ENCODE measurements around the gene PPP3R2.

Gene PPP3R2, protein sequence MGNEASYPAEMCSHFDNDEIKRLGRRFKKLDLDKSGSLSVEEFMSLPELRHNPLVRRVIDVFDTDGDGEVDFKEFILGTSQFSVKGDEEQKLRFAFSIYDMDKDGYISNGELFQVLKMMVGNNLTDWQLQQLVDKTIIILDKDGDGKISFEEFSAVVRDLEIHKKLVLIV

DNA sequence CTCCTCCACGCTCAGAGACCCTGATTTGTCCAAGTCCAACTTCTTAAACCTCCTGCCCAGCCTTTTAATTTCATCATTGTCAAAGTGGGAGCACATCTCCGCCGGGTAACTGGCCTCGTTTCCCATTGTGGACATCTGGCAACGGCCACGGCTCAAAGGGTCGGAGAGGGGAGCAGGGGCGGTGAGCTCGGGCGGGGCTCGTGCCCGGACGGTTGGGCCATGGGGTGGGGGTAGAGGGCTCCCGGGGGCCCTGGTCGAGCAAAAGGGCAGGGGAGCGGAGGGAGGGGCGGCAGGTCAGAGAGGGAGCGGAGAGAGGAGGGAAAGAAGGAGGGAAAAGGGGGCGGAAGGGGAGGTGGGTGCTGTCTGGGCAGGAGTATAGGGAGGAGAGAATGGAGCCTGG lies at the start of gene PPP3R2:
TSS of gene PPP3R2 (minus strand) at position 174 of the 400 bp plus-strand sequence. CDS start at position 126, 48 bp downstream.
- DNase-seq (ENCODE audit: low spot score) = no peak

DNA sequence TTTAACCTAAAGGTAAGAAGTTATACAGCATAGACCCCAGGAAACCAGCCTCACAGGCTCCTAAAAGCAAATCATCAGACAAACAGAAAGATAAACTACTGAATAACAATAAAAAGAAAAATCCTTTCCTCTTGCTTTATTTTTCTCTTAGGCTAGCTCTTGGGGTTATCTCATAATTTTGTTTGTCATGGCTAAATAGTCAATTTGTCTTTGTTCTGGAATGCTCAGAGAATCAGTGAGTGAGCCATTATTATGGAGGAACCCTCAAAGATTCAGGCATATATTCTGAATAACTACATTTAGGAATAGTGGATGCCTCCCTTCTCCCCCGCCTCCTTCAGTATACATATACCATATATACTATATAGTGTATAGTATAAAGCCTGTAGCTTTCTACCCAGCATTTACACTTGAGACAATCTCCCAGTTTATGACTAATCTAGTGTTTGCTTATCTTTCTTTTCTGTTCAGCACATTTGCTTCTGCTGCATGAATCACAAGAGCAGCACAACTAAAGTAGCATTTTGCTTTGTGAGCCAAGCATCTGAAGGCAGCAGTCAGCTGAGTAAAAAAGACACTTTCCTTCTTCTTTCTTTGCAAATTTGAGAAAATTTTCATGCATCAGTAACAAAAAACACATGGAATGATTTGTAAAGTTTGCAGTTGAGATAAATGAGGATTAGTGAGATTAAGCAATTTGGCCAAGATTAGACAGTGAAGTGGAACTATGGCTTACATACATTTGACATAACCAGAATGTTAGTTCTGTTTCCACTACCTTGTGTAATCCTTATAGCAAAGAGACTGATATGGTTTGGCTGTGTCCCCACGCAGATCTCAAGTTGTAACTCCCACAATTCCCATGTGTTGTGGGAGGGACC lies 45.3 kb upstream of the PPP3R2 start:
- no peak for DNase-seq (ENCODE audit: low spot score)

DNA sequence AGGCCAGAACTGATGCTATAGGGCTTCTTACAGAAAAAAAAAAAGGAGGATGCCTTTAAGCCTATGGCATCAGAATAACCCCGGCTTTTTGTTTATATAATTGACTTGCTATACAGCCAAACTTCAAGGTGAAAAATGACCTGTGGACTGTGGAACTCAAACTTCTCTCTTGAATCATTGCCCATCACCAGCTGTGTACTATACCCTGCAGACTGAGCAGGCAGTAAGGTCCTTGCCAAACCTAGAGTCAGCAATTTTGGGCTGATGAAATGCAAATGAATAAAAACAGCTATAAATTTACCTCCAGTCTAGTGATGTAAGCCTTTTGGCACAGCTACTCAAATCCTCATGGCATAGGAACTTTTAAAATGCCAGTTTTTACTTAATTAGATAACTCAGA lies 44.5 kb upstream of the PPP3R2 start:
- DNase-seq (ENCODE audit: low spot score) = no peak

DNA sequence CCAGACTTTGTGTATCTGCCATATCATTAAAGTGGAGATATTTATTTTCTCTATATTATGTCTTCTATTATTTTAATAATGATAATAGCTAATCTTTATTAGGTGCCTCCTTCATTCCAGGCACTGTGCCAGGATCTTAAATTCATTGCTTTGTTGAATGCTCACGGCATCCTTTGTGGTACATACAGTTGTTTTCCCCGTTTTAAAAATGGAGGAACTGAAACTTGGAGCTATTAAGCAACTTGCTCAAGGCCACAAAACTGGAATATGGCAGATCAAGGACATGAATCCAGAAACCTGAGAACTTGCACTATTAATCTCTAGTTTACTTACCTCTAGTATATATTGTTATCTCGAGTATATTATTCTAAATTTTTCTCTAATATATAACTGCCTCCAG lies 41.5 kb upstream of the PPP3R2 start:
- no peak for DNase-seq (ENCODE audit: low spot score)

DNA sequence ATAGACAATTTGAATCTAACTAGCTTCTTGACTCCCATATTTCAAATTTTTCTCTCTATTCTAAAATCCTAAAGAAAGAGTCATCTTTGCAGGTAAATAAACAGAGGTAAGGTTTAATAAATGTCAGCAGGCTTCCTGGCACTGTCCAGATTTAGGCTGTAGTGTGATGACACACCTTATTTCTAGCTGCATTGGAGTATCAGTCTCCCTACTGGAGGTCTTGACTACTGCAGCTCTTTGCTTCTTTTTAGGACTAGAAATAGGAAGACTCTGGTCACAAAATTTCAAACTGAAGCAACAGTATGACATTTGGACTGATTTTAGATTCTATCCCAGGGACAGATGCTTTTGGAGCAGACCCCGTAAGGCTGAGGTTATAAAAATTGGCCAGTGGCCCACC lies 40.7 kb upstream of the PPP3R2 start:
- no peak for DNase-seq (ENCODE audit: low spot score)

DNA sequence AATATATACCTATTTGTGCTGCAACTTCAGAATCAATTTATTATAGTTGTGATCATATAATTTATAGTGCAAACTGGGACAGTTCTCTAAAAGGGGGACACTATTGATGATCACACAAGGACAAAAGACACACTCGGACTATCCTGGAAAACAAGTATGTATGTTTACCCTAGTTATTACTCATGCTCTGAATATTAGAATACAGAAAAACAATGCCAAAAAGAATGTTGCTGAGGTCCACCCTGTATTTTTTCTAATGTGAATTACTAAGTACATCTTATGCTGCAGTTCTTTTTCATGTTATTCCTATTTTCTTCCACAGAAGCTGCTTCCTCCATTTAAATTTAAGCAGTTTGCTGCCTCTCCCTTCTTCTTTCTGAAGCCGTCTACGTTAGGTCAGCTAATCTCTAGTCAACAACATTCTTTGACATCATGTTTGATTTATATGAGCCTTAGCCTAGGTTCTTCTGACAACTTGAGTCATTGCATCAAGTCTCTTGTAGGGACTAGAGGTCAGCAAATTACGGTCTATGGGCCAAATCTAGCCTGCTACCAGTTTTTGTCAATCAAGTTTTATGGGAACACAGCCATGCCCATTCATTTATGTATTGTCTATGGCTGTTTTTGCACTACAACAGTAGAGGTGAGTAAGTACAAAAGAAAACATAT lies 40.1 kb upstream of the PPP3R2 start:
- no peak for DNase-seq (ENCODE audit: low spot score)

DNA sequence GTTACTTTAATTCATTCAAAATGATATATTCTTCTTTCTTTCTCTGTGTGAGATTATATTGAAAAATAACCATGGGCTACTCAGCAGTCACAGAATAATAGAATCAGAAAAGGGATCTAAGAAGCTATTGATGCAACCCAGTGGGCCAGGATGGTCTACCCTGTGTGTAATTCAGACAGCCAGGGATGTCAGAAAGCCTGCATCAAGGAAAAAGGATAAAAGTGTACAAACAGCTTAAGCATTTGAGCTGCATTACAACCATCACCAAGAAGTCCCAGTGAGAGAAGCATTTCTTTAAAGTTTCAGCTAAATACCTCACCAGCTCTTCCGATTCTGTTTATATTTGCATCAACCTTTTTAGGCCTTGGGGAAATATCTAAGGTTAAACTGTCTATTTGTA lies 37.8 kb upstream of the PPP3R2 start:
- no peak for DNase-seq (ENCODE audit: low spot score)

DNA sequence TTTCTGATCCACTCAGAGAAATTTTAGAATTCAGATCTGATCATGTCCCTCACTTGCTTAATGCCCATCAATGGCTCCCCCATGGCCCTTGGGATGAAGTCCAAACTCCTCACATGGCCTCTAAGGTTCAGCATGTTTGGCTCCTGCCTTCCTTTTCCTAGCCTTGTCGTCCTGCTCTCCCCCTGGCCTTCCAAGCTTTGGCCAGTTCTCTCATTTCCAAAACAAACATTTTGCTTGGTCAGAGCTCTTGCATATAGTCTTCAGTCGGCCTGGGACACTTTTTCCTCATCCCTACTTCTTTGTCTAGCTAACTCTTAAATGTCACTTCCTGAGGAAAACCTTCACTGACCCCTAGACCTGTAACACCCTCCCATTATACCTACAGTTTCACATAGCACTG lies 37.1 kb upstream of the PPP3R2 start:
- no peak for DNase-seq (ENCODE audit: low spot score)

DNA sequence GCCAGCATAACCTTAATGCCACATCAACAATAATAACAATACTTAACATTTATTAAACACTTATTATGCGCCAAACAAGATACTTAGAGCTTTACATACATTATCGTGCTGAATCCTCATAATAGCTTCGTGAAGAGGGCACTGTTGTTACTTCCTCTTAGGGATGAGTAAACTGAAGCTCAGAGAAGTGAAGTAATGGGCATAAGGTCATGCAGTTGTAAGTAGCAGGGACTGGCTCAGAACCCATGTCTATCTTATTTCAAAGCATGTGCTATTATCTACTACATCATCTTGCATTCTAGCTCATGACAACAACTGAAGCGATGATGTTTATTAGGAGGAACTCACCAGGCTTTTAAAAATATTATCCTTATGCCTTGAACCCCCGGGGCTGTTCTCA lies 34.9 kb upstream of the PPP3R2 start:
- no peak for DNase-seq (ENCODE audit: low spot score)

DNA sequence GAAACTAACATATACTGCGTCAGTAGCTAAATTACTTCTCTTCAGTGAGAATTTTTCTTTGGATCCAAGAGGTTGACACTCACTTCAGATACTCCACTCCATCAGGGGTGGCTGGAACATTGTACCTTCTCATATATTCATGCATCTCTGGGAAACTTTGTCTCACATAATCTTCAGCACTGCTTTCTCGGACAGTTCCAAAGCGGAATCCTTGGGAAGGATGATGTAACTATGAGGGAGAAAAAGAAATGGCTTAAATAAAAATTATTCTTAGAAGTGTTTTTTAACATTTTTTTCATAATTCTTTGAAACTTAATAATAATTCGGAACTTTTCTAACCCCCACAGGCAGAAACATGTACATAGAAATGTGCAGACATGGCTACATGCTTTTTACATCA lies 33.4 kb upstream of the PPP3R2 start:
- no peak for DNase-seq (ENCODE audit: low spot score)

DNA sequence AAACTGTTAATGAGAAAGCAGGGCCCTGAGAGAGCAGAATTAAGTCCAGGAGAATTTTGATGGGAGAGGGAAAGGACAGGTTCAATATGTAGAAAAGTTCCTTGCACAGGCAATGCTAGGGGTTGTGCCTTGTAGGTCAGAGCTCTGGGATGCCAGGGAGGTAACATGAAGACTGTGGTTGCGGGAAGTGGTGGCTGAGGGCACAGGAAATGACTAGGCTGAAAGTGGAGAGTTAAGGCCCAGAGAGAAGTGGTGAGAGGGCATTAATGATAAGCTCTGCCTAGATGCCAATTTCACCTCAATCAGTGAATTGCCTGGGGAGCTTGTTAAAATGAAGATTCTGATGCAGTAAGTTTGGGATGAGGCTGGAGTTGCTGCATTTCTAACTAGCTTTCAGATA lies 31.5 kb upstream of the PPP3R2 start:
- DNase-seq (ENCODE audit: low spot score) = no peak

DNA sequence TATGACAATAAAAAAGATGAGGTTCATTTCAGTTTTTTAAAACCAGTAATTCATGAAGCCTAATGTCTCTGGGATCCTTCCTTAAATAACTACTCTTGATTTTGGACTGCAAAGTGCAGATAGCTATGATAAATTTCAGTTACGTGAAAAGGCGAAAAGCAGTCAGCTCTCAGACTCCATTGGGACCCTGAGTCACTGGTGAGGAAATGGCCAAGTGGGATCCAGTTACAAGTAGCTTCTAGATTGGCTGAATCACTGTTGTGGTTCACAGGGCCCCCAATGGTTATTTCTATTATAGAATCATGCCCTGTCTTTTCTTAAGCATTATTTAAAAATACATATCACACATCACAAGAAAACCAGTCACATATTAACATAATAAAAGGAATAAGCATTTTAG lies 31.1 kb upstream of the PPP3R2 start:
- DNase-seq (ENCODE audit: low spot score) = no peak

DNA sequence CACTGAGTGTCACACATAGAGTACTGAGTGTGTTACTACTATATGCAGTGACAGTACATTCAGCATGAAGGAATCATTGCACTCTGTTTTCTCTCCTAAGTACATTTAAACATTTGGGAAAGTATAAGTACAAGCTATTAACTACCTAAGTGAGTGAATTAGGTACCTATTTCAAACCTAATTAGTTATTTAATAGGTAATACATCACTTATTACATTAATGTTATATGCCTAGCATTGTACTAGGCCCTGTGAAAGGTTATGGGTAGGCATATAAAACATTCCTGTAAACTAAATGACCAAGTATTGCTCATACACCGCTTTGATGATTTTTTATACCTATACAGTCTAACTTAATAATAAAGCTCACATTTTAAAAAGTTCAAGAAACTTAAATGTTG lies 25.7 kb upstream of the PPP3R2 start:
- no peak for DNase-seq (ENCODE audit: low spot score)

DNA sequence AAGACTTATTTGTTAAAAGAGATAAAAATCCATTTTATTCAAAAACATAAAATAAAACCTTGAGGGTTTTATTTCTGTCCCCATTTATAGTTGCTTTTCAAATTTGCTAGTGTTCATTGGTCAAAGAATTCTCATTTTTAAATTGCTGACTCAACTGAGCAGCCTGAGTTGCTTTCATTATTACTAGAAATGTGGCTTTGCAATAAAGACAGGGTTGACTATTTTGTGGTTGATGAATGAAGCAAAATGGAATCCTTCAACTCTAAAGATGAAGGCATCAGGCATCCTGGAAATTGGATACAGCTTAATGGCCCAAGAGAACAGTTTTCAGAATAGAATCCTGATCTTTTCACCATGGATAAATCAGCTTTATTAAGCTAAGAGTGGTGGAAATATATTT lies 23.9 kb upstream of the PPP3R2 start:
- DNase-seq (ENCODE audit: low spot score) = no peak

DNA sequence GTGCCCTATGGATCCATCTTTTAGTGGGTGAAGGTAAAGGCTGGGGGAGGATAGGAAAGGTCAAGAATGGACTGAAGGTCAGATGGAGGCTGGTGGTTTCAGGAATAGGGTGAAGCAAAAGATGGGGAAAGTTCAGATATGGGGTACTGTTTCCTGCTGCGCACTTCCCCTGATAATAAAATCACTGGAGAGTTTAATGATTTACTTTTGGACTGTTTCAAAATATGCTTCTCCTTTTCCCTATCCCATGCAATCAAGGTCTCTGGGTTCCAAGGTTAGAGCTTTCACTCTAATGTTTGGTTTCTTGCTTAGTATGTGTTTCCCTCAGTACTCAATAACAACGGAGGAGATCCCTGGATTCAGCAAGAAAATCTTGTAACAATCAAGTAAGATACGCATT lies 10.8 kb upstream of the PPP3R2 start:
- DNase-seq (ENCODE audit: low spot score) = no peak

DNA sequence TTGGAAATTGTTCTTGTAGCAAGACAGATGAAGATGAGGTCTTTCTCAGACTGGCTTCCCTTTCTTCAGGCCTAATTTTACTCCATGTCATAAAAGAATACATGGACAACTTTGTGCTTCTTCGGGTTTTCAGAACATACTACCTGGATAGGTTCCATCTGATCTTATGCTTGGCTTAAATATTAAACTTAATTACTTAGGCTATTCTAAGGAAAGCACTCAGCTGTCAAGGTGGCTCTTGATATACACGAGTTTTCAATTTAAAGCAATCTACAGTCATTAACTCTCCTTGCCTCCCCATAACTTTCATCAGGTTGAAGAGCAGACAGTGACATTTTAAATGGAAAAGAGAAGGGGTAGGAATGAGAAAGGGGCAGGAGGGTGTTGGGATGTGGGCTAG lies 9.5 kb upstream of the PPP3R2 start:
- no peak for DNase-seq (ENCODE audit: low spot score)

DNA sequence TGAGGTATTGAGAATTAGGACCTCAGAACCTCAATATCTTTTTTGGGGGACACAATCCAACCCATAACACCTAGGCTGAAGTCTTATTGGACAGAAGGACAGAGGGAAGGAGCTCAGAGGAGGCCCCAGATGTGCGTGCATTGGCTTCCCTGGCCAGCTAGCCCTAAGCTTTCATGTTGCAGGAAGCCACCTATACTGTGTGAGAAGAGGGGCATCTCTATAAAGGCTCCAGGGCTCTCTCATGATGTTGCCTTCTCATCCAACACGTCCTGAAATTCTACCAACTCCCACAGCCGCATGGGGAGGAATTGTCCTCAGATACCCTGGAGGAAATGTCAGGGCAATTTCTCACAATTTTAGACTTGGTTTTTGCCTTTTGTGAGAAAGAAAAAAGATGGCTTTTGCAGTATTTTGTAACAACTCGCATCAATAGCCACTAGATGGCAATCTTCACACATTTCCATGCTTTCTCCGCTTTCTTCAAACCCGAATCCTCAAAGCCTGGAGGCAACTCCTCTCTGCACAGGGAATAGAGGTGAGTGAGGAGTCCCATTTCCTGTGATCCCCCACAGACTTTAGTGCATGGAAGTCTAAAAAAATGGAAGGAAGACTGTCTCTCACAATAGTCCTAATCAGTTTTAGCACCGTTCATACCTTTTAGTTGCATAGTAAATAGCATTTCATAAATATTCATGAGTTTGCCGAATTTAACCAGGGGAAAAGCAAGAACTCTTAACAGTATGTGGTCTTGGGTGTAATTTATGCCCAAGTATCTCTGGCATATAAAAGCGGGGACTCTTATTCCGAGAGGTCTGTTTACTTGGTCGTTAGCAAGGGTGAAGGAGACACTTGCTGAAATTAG lies 7.4 kb upstream of the PPP3R2 start:
- DNase-seq (ENCODE audit: low spot score) = peak; percentile 69

DNA sequence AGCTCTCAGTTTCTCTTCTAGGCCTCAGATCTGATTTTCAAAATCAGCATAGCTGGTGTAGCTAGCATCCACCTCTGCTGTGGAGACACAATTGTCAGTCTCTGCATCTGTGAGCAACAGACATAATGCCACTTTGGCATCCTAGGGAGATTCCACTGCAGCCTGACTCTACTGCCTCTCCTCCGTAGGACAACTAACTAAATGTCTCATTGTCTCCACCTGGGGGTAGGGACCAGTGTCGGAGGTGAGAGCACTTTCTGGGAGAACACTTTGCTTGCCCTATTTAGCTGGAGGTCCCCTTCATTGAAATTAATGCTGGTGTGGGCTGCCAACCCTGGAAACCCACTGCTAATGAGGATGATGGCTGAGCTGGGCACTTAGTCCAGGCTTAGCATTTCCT lies 1.4 kb downstream of the PPP3R2 start:
- DNase-seq (ENCODE audit: low spot score) = no peak

DNA sequence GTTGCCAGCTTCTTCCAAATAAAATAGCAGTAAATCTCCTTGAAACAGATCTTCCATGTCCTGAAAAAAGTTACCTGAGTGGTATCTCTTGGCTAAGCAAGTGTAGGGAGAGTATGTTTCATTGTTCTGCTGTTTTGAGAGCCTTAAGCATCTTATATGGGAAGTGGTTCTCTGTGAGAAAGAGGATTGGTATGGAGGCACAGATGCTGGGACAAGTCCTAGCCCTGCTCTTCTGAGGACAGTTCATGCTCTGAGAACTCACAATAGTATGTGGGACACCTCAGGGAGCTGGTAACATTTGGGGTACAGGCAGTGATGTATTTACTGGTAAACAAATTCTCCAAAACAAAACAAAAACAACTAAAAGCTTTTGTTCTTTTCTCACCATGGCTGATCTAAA lies 2.0 kb downstream of the PPP3R2 start:
- DNase-seq (ENCODE audit: low spot score) = peak; percentile 7

DNA sequence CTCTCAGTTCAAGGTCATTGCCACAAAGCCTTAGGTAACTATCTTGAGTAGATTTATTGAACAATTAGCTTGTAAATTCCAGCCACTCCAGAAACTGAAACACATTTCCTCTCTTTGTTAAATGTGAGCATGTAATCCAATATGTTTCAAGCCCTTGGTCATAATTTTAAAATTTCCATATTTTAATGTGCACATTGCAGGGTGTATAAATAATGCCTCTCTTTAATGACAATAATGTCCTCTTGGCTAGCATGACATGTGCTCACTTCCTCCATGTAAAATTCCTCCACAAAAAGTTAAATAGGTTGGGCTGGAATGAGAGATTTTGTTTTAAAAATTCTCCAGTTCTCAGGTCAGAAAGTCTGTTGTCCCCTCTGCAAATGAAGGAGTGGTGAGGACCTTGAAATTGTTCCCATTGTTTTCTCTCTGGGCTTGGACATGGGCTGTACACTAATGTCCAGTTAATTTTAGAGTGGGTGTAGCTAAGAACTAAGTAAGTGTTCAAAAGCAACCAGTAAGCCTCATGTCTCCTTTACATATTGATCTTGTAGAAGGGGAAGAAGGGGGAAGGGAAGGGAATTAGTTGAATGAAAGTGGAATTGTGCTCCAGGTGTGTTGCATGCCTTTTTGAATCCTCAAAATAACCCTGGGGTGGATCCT lies 2.9 kb downstream of the PPP3R2 start:
- no peak for DNase-seq (ENCODE audit: low spot score)

DNA sequence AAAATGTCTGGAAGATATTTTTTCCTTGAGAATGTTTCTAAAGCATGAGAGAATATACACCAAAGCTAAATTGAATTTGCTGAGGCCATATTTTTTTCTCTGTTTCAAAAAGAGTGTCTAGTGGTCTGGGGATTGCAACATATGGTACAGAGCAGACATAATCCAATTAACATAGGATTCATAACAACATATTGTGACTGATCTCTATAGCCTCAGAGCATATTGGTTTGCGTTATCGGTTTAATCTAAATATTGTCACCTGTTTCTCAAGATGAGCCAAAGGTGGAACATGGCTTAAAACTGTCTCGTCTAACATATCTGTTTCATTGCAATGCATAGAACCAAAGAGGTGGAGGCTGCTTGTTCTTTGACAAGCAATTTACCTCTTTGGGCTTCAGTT lies 3.9 kb downstream of the PPP3R2 start:
- DNase-seq (ENCODE audit: low spot score) = no peak

DNA sequence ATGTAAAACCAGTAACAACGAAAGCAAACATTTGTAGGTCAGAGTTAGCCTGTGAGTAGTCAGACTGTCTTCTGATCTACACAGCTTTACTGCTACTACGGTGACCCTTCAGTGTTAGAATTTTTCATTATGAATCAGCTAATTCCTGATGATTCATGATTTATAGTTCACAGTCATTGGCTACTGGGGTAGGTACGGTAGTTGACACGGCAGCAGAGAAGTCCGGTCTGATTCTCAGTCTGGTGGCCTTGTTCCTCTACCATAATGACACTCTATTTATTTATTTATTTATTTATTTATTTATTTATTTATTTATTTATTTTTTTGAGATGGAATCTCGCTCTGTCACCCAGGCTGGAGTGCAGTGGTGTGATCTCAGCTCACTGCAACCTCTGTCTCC lies 4.7 kb downstream of the PPP3R2 start:
- DNase-seq (ENCODE audit: low spot score) = peak; percentile 44

Measured in AG08395 (cell line).